M059J (cell line): ENCODE measurements around the gene CFAP46. TPM values are rescaled to one million over a fixed set of nuclear protein-coding genes. Genes with fewer than 3 reads are reported as not detected.
"Not testable (repeated sequence)": the region's sequence is repeated elsewhere in the genome, so short reads cannot be mapped to it uniquely, and the experiment has no call there.

Experiments used
- DNase-seq: peaks from one replicate; pipeline ENCODE4 v3.0.0-alpha.2; 2012; ENCODE audit warnings: low read depth
- total RNA-seq: library from RNA; depleted of rRNA; stranded (reverse); fragments of >200 nt; shearing (Covaris generic); gene quantifications from 2 replicates; pipeline ENCODE4 v1.2.3, GENCODE V29; 2014

The CFAP46 gene
- total RNA-seq, 1 experiment from 2014 or later, result not detected

DNA sequence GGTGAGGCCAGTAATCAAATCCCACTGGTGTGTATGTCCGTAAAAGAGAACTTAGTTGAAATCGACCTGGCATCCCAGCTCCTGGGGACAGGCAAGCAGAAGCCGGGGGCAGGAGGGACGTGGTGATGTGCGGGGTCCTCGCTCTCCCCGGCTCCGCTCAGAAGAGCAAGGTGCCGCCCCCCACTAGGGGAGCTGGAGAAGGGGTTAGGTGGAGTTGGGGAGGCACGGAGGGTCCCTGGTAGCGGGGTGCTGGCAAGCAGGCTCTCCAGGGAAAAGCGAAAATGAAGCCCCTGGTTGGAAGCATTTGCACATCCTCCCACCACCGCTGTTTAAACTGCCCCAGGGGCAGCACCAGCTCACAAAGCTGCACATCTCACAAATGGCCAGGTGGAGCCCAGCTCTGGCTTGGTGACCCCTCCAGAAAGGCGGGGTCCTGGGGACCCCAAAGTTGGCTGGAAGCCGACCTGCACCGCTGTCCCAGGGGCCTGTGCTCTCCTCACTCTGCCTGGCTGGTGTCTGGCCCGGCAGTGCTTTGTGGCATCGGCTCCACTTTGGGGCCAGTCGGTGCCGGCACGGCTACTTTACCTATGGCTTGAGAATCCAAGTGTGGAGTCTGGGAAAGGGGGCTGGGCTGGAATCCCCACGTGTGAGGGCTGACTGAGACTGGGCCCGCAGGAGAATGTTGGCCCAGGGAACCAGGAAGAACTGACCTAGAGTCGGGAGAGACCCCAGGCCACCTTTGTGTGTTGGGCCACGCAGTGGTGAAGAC lies 2.9 kb upstream of the CFAP46 start:
- no peak for DNase-seq

DNA sequence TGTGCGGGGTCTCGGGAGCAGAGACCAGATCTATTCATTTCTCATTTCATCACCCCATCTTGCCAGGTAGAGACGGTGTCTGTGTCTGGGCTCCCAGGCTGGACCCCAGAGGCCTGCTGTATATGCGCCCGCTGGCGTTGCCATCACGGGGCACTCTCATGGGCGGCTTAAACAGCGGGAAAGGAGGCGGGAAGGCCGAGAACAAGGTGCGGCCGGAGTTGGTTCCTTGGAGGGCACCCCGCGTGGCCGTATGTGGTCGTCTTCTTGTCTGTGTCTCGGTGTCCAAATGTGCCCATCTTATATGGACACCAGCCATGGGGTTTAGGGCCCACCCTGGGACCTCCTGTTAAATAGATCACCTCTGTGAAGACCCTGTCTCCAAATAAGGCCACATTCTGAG lies 2.1 kb upstream of the CFAP46 start:
- DNase-seq, result no peak

DNA sequence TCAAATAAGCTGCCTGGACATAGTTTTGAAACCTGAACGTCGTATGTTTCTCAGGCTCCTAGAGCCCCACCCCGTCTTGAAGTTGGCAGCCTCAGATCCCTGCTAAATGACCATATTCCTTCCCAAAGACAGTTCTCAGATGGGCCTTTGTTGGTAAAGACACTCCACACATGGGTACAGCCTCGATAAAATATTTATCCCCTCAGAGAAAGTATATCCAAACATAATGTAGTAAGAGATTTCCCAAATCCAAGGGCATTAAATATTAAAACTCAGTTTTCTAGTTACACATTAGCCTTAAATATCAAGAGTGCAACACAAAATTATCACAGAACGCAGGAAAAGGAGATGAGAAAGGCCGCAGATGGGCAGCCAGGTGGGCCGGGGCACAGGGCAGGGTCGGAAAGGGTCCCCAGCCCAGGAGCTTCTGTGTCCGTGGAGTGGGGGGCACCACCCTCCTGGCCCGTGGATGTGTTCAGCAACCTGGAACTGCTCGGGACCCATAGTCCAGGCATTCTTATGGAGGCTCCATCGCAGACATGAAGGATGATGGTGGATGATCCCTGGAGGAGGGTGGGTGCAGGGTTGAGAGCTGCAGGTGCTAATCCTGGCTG lies 1.5 kb upstream of the CFAP46 start:
- DNase-seq, result no peak

DNA sequence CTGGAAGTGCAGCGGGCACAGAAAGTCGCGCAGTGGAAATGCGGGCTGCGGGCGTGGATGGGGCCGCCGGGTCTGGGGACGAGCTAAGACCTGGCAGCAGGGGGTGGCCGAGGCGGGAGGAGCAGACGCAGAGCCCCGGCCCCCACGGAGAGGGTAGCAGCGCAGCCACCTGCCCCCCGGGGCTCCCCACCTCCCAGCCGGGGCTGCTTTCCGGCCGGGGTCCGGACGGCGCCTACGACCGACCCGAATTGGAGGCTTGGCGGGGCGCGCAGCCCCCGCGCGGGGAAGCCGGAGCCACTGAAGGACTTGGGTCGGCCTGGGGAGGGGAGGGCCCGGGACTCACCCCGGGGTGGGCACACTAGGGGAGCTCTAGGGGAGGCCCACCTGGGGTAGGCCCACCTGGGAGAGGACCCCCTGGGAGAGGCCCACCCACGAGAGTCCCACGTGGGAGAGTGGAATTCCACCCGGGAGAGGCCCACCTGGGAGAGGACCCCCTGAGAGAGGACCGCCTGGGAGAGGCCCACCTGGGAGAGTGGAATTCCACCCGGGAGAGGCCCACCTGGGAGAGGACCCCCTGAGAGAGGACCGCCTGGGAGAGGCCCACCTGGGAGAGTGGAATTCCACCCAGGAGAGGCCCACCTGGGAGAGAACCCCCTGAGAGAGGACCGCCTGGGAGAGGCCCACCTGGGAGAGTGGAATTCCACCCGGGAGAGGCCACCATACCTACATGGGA lies 854 bp upstream of the CFAP46 start:
- DNase-seq, result no peak

DNA sequence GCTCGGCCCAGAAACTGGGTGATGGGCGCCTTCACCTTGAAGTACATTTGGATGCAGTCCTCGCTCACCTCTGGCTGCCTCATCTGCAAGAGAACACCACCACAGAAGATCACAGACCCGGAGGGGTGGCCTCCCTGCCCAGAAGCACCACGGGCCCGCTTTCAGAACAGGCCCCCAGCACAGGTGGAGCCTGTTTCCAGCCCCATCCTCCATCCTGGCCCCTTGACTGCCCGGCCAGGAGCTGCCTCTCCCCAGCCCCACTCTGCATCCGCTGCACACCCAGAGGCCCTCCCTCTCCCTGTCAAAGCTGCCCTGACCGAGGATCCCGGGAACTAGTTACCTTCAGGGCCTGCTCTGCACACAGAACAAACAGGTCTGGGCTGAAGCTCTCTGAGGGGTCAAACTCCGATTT lies 724 bp downstream of the CFAP46 start:
- DNase-seq, result no peak

DNA sequence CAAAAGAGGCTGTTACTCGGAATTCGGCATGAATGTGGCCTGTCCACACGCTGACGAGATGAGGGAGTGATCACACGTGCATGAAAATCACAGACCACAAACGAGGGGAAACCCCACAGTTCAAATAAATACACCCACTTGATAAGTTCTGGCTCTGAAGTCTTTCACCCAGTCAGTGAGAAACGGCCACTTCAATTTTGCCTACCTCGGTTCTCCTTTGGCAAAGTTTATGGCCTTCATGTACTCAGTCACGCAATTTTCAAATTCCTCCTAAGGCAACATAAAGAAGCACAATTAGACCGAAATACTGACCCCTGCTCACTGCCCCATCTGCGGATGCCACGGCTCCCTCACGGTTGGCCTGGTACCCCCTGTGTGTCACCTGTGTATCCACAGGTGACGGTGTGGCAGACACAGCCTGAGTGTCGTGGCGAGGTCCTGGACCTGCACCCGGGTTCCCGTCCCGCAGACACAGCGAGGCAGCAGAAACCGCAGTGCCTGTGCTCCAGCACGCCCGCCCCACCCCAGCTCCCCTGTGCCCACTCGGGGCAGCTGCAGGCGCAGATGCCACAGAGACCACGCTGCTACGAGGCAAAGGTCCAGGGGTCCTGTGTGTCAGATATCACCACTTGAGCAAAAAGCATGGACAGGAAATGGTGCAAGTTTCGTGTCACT lies 1.4 kb downstream of the CFAP46 start:
- DNase-seq, result no peak

DNA sequence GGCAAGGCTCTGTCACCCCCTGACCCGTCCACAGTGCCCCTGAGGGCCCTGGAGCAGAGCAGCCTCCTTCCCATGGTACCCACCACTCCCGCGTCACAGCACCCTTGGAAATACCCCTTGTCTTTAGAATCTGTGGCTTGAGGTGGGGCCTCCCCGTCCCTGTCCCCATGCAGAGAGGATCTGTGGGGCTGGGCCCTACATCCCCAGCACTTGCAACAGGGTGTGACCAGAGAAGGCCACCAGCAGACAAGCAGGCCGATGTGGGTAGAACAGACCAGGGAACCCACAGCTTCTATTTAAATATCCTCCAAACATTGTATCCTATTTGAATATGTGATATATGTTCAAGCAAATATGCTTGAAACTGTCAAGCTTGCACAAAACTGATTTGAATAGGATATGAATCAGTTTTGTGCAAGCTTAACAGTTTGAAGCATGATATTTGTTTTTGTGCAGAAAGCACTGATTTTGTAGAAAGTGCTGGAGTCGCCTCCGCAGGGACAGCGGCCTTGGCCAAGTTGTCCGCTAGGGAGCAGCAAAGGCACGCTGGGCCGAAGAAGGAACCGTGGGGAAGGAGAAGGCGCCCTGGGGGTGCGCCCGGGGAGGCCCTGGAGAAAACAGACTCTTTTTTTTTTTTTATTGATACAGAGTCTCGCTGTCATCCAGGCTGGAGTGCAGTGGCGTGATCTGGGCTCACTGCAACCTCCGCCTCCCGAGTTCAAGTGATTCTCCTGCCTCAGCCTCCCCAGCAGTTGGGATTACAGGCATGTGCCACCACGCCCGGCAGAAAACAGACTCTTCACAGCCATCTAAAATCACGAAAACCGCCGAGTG lies 2.2 kb downstream of the CFAP46 start:
- DNase-seq, result peak; percentile 27

DNA sequence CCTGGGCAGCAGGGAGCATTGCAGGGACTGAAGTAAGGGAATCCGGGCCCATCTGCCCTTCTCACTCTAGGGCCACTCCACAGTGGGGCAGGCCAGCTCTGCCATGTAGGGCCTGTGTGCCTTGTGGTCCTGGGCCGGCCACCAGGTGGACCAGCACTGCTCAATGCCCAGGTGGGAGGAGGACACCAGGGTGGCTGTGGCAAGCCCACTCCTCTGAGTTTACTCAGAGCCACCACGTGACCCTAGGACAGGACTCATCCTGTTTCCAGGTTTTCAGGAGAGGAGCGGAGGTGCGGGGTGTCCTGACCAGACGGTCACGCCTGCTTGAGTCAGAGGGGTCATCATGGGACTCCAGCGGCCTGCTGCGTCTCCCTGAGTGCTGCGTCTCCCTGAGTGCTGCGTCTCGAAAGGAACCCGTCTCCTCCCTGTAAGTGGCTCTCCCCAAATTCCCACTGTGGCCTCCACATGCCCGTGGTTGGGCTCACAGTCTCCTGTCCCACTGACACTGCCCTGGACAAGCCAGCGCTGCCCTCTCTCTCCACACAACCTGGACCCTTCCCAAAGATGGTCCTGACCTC lies 2.9 kb downstream of the CFAP46 start:
- DNase-seq, result no peak

DNA sequence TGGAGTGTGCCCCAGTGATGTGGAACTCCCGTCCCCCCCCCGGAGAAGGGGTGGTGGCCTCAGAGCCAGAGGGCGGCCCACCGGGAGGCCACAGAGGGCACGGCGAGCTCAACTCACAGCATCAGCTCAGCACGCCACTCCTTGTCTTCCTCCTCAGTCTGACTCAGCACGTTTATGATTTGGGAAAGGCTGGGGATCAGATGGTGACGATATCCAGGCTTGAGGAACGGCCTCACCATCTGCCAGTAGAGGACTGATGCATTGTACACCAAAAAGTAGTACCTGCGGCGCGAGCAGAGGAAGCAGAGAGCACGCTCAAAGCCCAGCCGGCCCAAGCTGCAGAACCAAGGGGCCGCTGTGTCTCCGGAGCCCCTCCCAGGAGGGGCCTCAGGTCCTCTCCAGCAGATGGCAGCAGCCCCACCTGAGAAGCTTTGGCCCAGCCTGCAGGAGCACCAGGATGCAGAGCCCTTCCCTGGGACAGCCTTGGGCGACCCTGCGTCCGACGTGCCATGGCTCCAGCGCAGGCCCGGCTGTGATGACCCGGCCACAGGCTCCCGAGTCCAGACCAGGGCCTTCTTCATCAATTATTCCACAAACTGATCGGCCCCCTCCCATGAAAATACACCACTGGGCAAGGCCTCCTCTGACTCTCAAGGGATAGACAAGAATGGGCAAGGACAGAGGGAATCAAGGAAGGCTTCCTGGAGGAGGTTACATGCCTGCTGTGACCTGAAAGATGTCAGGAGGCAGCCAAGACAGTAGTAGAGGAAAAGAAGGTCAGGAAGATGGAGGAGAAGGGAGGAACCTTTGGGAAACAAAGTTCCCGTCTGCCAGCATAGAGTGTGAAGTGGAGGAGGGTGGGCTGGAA lies 3.7 kb downstream of the CFAP46 start:
- DNase-seq, result no peak

DNA sequence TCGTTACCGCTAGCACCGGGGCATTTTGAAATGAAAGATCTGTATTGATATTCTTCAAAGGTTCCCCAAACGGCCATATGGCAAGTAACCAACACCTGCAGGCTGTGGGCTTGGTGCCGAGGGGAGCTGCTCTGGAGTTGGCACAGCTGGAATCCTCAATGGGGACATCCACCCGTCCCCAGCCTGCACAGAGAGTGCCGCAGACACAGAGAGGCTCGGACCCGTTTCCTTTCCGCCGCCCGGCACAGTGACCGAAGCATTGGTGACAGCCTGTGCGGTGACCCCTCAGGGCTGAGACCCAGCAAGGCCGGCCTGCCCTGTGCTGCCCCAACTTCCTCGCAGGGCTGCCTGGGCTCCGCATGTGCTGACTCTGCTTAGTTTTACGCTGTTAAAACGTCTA lies 4.5 kb downstream of the CFAP46 start:
- no peak for DNase-seq

DNA sequence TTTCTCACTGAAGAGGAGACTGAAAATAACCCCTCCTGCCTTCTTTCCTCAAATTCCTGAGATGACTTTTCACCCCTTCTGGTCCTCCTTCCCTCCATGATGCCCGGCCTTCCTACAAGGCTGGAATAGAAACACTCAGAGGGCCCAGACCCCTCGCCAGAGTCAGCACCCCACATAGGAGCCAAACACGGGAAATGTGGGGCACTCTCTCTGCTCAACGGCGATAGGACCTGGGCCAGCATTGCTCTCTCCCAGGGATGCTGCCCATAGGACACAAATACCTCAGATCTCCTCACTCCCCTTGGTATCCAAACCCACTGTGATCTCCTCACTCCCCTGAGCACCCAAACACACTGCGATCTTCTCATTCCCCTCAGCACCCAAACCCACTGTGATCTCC lies 7.4 kb downstream of the CFAP46 start:
- DNase-seq, result no peak

DNA sequence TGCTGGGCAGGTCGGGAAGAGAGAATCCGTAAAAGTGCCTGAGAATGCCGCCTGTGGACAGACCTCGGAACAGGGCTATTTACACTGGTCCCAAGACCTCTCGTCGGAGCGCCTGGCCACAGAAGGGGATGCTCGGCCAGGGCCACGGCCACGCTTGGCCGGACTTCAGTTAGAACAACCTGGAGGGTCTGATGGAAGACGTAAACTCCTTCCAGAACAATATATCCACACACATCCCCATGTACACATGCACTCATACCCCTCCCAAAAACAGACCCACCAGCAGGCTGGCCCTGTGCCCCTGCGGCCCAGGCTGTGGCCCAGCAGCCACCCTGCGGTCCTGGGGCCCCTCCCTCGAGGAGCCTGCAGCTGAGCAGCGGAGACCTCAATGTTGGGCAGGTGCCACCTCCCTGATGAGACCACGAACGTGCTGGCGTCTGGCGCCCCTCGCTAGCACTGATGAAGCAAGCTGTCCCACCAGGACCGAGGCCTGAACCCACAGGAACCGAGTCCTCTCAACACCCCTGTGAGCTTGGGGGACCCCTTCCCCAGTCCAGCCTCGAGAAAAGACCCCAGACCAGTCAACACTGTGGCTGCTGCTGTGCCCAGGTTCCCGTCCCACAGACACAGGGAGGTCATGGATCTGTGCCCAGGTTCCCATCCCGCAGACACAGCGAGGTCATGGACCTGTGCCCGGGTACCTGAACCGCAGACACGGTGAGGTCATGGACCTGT lies 8.9 kb downstream of the CFAP46 start:
- DNase-seq, result no peak

DNA sequence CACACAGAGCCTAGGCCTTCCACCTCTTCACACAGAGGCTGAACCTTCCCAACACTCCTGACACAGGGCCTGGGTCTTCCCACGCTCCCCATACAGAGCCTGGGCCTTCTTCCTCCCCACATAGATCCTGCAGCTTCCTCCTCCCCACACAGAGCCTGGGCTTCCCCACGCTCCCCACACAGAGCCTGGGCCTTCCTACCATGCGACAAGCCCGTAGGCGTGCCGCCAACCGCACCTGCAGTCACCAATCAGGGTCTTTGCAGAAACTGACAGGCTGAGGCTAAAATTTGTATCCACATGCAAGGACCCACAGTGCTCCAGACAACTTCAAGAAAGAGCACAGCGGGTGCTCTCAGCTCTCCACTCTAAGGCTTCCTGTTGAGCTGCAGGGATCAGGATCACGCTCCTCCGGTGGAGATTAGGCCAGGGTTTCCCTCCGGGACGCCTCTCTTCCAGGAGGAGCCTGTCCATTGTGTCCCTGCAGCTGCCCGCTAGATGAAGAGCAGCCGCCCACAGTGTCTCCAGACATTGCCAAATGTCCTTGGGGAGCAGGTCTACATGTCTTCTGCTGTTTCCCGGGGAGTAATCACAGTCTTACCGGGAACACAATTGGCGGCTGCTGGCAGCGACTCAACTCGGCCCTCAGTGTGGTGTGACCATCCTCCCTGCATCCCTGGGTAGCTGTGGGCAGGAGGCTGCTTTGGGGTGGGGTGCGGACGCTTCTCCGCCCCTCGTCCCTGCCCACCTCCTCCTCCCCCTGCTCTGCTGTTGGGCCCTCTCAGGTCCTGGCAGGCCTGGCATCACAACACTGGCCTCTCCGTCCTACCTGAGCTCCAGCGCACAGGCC lies 9.7 kb downstream of the CFAP46 start:
- no peak for DNase-seq

DNA sequence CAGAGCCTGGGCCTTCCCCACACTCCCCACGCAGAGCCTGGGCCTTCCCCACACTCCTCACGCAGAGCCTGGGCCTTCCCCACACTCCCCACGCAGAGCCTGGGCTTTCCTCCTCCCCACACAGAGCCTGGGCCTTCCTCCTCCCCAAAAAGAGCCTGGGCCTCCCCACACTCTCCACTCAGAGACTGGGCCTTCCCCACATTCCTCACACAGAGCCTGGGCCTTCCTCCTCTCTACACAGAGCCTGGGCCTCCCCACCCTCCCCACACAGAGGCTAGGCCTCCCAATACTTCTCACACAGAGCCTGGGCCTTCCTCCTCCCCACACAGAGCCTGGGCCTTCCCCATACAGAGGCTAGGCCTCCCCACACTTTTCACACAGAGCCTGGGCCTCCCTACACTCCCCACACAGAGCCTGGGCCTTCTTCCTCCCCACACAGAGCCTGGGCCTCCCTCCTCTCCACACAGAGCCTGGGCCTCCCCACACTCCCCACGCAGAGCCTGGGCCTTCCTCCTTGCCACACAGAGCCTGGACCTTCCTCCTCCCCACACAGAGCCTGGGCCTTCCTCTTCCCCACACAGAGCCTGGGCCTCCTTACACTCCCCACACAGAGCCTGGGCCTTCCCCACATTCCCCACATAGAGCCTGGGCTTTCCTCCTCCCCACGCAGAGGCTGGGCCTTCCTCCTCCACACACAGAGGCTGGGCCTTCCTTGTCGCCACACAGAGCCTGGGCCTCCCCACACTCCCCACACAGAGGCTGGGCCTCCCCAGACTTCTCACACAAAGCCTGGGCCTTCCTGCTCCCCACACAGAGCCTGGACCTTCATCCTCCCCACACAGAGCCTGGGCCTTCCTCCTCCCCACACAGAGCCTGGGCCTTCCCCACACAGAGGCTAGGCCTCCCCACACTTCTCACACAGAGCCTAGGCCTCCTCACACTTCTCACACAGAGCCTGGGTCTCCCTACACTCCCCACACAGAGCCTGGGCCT lies 10.8 kb downstream of the CFAP46 start:
- not testable (repeated sequence) for DNase-seq

DNA sequence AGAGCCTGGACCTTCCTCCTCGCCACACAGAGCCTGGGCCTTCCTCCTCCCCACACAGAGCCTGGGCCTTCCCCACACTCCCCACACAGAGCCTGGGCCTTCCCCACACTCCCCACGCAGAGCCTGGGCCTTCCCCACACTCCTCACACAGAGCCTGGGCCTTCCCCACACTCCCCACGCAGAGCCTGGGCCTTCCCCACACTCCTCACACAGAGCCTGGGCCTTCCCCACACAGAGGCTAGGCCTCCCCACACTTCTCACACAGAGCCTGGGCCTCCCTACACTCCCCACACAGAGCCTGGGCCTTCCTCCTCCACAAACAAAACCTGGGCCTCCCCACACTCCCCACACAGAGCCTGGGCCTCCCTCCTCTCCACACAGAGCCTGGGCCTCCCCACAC lies 11.7 kb downstream of the CFAP46 start:
- DNase-seq, result not testable (repeated sequence)

DNA sequence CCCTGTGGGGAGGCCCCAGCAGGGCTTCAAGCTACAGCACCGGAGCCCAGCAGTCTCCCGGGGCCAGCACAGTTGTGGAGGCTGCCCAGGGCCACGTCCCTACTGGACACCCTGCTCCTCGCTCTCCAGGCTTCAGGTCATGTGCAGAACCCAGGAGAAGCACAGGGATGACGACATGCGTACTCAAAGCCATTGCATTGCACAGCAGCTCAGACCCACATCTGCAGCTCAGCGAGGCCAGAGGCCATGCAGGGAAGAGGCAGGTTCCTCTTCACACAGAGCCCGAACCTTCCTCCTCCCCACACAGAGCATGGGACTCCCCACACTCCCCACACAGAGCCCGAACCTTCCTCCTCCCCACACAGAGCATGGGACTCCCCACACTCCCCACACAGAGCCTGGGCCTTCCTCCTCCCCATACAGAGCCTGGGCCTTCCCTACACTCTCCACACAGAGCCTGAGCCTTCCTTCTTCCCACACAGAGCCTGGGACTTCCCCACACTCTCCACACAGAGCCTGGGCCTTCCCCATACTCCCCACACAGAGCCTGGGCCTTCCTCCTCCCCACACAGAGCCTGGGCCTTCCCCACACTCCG lies 12.3 kb downstream of the CFAP46 start:
- no peak for DNase-seq

DNA sequence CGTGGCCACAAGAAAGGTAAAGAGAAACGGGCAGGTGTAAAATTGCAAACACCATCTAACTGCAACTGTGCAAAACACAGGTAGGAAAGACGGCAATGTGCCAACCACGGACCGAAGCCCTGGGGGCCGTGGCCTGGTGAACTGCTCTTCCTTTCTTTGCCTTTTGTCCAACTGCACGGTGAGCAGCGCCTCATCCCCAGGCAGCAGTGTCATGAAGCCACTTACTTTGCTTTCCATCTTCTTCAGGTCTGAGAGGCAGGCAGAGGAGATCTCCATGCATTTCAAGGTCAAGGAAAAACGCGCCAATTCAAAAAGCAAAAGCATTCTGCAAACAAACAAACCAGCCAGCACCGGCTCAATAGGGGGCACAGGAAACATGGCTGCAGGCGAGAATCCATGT lies 12.9 kb downstream of the CFAP46 start:
- DNase-seq, result no peak
